ENCODE measurements around the gene WDTC1.
A peak's percentile ranks its signal among the peaks of the same experiment; 100 is the strongest.

DNA sequence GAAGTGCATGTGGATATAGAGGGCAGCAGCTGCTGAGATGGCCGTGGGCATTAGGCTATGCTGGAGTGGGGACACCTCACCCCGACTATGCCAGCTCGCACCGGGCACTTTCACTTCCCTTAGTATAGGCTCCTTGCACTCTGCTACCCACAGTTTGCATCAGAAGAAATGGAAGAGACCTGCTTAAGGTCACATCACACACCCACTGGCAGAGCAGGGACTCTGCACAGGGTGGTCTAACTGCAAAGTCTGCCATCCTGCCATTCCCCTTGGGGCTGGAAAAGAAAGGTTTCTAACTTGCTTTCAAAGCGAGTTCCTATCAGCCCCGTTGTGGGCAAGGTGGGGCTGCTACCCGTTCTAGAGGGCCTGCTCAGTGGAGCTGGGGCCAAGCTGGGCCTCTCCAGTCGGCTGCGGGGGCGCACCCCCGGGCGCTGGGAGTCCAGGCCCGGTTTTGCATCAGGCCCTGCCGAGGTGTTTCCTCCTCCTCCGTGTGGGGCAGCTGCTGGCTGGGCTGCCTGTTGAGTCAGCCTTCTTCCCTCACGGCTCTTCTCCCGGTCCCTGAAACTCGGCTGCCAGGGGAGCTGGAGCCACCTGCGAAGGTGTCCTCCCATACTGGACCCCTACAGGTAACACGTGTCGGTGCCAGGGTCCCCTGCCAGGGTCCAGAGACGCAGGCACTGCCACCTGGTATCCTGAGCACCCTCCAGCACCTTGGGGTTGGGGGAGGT, 107.3 kb downstream of the WDTC1 start, which contains the start of gene SYTL1:
- peak; percentile 29 for TF ChIP-seq POLR2A (IDR thresholded peaks at IDR 0.05; ENCODE audit: low read length)
- no peak for TF ChIP-seq GATA1 (IDR thresholded peaks at IDR 0.05; ENCODE audit: low read depth, low read length)
